ENCODE measurements around the gene DHTKD1.
"Not testable (repeated sequence)": the region's sequence is repeated elsewhere in the genome, so short reads cannot be mapped to it uniquely, and the experiment has no call there.

Gene DHTKD1

DNA sequence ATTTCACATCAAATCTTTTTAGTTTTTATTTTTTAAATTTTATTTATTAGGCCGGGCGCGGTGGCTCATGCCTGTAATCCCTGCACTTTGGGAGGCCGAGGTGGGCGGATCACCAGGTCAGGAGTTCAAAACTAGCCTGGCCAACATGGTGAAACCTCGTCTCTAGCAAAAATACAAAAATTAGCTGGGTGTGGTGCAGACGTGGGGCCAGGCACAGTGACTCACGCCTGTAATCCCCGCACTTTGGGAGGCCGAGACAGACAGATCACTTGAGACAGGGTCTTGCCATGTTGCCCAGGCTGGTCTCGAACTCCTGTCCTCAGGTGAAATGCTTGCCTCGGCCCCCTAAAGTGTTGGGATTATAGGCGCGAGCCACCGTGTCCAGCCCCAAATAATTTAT lies 2.7 kb downstream of the DHTKD1 start:
- not testable (repeated sequence) for DNase-seq

DNA sequence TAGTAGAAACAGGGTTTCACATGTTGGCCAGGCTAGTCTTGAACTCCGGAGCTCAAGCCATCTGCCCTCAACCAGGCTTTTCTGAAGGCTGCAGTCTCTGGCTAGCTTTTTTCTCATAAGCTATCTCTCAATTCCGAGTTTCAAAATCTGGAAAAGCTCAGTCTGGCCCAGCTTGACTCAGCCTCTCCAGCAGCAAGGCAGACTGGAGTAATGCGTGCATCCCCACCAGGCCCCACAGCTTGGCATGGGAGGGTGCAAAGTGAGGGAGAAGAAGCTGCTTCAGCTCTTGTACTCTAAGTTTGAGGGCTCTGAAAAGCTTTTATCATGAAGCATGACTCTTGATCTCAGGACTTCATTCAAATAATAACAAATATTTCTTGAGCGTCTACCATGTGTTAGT lies 4.8 kb downstream of the DHTKD1 start:
- no peak for DNase-seq

DNA sequence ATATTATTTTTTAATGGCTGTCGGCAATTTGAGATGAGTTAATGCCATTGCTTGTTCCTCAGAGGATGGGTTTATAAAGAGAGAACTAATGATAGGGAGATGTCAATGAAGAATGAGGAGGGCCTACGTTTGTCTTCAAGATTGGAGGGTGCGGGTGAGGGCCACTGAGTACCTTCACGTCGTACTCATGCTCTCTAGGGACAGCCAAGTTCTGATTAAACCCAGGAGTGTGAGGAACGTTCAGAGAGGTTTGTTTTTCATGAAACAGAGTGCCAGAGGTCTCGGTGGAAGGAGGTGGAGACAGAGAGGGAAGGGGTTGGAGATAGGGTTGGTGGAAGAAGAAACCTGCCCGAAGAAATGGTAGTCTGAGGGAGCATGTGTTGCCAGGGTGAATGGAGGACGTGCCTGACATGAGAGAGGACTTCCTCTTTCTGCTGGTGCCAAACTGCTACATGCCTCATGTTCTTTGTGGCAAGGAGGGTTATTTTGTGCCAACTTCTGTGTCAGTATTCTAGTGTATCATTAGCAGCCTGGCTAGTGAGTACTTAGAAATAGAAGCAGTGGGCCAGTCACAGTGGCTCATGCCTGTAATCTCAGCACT lies 8.9 kb downstream of the DHTKD1 start:
- DNase-seq, result no peak

DNA sequence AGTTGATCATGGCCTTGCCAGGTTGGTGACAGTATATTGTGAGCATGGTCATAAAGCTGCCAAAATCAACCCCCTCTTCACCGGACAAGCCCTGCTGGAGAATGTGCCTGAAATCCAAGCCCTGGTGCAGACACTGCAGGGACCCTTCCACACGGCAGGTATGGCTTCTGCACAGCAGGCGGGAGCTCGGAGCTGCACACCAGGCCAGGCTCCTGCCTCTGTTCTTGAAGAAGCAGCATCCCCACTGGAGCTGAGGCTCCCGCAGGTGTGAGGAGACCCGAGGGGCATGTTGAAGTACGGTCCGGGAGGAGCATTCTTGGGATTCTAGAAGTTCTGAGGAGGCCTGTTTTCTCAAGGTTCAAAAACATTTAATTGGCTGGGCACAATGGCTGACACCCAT lies 12.7 kb downstream of the DHTKD1 start:
- no peak for DNase-seq

DNA sequence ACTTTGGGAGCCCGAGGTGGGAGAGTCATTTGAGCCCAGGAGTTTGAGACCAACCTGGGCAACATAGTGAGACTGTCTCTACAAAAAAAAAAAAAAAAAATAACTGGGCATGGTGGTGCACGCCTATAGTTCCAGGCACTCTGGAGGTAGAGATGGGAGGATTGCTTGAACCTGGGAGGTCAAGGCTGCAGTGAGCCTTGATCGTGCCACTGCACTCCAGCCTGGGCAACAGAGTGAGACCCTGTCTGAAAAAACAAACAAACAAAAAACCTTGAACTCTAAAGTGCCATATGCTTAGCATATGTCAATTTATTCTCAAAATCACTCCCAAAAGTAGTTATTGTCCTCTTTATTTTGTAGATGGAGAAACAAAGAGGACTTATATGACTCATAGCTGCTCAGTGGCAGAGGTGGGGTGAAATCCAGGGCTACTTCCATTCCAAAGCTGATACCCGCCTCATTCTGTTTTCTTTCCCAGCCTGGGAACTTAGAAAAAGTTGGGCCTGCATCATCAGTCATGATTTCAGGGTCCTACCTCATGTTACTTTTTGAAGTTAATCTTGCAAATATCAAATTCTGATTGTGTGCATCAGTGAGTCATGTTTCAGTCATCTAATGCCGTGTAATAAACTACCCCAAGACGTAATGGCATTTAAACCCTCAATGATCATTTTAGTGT lies 13.3 kb downstream of the DHTKD1 start:
- no peak for DNase-seq

DNA sequence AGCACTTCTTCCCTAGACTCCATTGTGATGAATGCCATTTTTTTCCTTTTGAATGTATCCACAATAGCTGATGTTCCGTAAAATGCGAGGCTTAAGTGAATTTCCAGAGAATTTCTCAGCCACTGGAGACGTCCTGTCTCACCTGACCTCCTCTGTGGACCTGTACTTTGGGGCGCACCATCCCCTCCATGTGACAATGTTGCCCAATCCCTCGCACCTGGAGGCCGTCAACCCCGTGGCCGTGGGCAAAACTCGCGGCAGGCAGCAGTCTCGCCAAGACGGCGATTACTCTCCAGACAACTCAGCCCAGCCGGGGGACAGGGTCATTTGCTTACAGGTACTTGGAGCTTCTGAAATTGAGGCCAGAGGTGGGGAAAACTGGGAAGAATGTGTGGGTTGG lies 20.2 kb downstream of the DHTKD1 start:
- DNase-seq, result no peak

DNA sequence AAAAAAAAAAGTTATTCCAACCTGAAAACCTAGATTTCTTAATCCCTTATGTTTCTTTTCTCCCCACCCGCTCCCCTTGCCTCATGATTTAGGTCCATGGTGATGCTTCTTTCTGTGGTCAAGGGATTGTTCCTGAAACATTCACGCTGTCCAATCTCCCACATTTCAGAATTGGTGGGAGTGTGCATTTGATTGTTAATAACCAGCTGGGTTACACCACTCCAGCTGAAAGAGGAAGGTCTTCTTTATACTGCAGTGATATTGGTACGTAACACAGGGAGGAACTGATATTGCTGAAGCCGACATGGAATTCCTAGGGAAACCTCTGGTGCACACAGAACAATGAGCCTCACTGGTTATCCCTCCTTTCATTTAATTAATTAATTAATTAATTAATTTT lies 22.7 kb downstream of the DHTKD1 start:
- no peak for DNase-seq

DNA sequence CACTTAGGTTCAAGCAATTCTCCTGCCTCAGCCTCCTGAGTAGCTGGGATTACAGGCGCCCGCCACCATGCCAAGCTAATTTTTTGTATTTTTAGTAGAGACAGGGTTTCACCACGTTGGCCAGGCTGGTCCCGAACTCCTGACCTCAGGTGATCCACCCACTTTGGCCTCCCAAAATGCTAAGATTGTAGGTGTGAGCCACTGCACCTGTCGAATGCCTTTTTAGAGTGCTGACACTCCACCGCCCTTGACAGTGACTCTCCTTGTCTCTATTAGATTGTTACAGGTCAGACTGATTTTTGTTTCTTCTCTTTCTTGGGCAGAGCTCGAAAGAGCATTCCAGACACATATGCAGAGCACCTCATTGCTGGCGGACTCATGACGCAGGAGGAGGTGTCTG lies 28.6 kb downstream of the DHTKD1 start:
- DNase-seq, result not testable (repeated sequence)

DNA sequence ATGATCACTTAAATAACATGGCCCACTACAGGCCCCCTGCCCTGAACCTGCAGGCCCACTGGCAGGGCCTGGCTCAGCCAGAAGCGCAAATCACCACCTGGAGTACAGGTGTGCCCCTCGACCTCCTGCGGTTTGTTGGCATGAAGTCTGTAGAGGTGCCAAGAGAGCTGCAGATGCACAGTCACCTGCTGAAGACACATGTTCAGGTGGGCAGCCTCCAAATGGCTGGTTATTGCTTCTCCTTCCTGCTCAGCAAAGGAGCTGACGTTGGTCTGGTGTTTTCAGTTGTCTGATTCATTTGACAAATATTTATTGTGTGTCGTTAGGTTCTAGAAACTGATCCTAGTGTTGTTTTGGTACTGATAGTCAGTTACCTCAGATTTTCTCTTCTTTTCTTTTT lies 29.0 kb downstream of the DHTKD1 start:
- DNase-seq, result no peak

DNA sequence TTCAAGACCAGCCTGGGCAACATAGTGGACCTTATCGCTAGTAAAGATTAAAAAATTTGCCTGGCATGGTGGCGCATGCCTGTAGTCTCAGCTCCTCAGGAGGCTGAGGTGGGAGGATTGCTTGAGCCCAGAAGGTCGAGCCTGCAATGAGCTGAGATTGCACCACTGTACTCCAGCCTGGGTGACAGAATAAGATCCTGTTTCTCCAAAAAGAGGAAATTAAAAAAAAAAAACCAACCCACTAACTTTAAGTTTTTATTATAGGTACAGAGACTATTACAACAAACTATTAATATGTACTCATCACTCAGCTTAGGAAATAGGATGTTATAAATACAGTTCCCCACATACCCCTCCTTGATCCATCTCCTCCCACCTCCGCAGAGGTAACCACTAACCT lies 30.2 kb downstream of the DHTKD1 start:
- DNase-seq, result no peak

DNA sequence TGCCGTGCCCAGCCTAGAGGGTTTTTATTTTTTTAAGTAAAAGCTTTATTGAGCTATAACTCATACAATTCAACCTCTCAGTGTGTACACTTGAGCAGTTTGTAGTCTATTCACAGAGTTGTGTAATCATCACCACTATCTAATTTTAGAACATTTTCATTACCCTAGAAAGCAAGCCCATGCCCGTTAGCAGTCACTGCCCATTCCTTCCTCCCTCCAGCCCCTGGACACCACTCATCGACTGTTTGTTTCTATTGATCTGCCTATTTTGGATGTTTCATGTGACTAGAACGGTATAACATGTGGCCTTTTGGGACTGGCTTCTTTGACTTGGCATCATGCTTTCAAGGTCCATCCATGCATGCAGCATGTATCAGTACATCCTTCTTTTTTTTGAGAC lies 35.0 kb downstream of the DHTKD1 start:
- DNase-seq, result no peak

DNA sequence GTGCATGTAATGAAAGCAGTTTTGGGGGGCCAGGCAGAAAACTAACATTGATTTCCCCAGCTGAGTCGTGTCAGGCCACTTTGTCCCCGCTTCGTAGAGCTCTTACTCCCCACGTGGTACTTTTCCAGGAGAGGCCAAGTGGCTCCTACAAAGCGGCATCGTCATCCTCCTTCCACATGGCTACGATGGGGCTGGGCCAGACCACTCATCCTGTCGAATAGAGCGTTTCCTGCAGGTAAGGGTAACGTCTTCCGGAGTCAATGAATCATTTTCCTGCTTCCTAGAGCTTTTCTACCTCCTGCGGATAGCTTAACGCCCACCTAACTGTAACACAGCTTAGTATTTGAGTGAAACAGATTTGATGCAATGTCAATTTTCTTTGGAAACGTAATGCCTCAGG lies 39.0 kb downstream of the DHTKD1 start:
- DNase-seq, result no peak

DNA sequence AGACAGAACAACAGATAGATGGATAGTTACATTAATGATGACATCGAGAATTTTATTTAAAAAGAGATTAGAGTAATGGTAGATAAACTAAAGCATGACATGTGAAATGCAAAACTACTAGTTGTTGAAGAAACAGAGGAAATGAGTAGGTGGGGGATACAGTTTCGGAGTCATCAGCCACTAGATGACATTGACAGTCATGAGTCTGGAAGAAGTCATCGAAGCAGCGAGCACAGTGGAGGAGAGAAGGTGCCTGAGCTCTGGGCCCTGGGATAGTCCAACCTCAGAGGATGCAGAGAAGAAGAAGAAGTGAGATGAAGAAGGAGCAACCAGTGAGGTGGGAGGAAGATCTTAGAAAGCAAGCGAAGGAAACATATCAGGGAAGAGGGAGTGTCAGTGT lies 40.5 kb downstream of the DHTKD1 start:
- DNase-seq, result no peak

DNA sequence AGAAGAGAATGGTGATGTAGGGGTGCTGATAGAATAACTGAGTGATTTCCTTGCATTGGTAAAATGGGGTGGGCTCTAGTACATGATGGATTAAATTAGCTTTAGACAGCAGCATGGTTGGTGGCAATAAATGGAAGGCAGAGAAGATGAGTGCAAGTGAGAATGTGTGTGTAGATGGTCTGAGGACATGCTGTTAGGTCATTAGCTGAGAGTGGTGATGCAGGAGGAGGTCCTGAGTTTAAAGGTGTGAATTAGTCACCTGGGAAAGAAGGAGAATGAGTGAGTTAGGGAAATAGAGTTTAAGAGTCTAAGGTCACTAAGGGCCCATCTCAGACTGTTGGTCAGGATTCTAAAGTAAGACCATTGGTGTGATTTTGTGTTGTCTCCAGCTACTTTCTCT lies 42.8 kb downstream of the DHTKD1 start:
- no peak for DNase-seq

DNA sequence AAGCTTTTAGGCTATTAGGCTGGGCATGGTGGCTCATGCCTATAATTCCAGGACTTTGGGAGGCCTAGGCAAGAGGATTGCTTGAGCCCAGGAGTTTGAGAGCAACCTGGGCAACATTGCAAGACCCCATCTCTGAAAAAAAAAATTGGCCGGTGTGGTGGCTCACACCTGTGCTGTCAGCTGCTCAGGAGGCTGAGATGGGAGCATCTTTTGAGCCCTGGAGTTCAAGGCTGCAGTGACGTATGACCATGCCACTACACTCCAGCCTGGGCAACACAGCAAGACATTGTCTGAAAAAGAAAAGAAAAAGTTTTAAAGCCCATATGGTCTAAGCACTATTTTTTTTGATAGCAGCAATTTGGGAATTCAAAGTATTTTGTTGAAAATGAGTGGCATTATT lies 44.9 kb downstream of the DHTKD1 start:
- no peak for DNase-seq

DNA sequence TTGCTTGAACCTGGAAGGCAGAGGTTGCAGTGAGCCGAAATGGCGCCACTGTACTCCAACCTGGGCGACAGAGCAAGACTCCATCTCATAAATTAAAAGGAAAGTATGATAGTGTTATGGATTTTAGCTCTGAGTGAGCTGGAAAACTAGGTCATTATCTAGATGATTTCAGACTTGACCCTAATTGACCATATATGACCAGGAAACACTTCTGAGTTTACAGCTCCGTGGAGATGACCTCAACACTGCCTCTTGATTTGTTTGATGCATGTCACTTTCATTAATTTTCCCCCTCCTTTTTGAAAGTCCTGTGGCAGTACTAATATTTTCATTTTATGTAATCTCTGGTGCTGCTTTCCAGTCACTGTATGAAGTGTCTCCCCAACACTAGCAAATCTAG lies 52.9 kb downstream of the DHTKD1 start:
- DNase-seq, result no peak

DNA sequence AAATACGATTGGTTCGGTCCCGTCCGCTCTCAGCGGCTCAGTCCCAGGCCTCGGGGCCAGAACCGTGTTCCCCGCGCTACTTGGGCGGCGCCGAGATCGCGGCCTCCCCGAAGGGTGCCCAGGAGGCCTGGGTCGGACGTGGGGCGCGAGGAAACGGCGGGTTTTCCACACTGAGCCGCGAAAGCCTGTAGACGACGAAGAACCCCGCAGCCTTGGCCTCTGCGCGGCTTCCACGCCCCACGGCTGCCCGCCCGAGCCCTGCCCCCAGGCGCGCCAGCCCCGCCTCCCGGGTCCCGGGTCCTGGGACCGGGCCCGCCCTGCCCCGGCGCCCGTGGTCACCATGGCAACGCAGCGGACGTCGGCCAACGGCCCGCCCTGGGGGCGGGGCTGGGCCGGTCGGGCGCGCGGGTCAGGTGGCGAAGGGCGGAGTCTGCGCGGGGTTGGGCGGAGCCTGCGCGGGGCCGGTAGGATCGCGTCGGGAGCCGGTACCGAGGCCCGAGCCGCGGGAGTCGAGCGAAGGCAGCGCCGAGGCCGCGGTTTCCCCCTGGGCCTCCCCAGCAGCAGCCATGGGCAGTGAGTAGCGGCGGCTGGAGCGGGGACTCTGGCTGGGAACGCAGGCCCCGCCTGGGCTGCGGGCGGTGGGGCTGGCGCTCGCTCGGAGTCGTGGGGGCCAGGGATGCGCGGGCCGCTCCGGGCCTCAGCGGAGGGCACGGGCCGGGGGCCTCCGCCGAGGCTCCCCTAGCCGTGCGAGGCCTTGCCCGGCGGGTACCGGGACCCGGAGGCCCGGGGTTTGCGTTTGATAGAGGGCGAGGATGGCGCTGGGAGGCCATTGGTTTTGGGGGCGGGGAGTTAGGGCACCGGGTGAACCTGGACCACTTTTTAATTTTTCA lies 60.7 kb downstream of the DHTKD1 start, which contains the start of gene SEC61A2:
Gene SEC61A2 (plus strand): TSS at position 456 of the 890 bp plus-strand sequence. CDS start 111 bp downstream, at position 567.
- peak; percentile 96 for DNase-seq

DNA sequence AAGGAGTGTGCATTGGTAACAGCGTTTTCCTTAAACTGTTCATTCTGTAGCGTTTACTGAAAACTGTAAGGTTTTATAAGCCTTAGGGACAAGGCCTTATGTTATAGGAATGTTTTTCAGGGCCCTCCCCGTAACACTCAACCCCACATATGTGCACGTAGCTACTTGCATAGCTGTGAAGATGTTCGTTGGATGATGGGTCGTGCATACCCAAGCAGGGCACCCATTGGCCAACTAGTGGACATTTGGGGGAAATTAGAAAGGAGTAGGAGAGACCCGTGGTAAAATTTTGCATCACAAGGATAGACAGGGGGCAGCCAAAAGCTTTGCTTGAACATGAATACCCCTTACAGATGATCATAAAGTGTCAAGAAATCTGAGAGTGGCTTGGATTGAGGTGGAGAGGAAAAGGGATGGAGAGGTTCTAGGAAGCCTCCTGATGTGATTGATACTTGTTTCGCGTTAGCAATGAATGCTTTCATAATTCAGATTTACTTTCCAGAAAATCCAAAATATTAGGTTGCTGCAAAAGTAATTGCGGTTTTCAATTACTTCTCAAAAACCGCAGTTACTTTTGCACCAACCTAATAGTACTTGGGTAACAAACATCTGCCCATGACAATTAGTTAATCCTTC lies 61.6 kb downstream of the DHTKD1 start:
- DNase-seq, result peak; percentile 67

DNA sequence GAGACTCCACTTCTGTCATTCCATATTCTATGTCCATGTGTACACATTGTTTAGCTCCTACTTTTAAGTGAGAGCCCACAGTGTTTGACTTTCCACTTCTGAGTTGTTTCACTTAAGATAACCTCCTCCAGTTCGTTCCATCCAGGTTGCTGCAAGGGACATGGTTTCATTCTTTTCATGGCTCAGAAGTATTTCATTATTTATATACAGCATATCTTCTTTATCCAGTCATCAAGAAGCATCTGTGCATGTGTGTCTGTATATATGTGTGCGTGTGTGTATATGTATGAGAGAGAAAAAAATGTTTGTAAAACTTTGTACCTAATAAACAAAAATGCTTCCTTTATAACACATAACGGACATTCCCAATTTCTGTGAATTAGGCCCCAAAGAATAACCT lies 66.9 kb downstream of the DHTKD1 start:
- no peak for DNase-seq

DNA sequence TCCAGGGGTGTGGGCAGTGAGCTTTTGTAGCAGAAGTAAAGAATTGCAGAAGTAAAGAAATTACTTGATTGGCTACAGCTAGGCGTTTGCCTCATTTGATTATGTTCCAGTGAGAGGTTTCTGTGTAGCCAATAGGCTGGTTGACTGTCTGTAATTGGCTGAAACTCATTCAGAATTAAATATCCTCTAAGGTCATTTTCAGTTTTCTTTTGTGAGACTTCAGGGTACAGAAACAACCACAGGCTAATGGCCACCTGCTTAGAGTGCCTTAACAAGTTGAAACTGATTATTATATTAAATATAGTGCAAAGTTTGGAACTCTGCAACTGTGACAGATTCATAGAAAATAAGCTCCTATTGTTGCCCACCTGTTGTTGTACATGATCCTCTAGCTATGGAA lies 71.3 kb downstream of the DHTKD1 start:
- DNase-seq, result no peak

DNA sequence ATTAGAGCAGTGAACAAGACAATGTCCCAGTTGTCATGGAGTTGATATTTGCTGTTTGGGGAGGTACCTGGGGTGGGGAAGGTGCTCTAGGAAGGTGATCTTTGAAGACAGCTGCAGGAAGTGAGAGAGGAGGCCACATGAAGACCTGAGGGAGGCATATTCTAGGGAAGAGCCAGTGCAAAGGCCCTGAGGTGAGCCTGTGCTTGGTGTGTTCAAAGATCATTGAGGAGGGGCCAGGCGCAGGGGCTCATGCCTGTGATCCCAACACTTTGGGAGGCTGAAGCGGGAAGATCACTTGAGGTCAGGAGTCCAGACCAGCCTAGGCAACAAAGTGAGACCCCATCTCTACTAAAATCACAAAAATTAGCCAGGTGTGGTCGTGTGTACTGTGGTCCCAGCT lies 75.8 kb downstream of the DHTKD1 start:
- DNase-seq, result no peak

DNA sequence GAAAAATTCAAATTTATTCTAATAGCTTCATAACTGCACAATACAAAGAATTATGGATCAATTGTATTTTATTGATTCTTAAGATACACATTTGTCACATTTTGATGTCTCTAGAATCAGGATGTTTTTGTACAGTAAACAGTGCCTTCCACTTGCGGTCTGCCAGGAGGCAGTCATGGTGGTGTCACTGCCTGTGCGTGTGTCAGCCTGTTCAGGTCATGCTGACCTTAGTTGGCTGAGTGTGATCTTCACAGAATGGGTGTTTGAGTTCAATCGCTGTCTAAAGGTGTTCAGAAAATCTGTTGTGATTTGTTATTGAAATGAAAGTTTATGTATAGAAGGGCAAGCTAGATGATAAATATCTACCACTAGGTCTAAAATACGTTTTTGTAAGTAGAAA lies 81.4 kb downstream of the DHTKD1 start:
- DNase-seq, result no peak

DNA sequence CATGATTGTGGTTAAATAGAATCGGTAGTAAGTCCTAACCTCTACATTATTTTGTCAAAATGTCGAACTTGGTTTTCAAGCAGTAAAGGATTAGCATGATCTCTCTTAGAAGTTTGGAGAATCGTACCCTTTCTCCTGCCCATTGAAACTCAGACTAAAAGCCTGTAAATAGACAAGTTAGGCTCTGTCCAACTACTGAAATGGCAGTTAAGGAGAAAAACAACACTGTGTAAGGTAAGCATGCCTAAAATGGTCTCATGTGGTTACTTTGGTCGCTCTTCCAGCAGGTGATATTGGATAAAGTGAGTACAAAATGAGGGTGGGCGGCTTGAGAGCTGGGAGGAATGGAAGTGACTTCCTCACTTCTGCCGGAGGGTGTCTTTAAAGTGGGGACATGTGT lies 85.8 kb downstream of the DHTKD1 start:
- DNase-seq, result no peak
